GM19238 (cell line): ENCODE measurements around the gene KRT36.

ENCODE experiments used
- DNase-seq: peaks from one replicate; pipeline ENCODE4 v3.0.0; 2011; ENCODE audit warnings: low spot score; ENCODE audit not compliant: insufficient read length

Gene KRT36

GRCh38 chr17:41522301-41523224, 32.9 kb upstream of the KRT36 start:
- no peak for DNase-seq

GRCh38 chr17:41521574-41522261, 32.0 kb upstream of the KRT36 start:
- no peak for DNase-seq

- no peak for DNase-seq
These were observed 31.3 kb upstream of the KRT36 start for GRCh38 chr17:41520821-41521521.

- no peak for DNase-seq
These were observed 30.0 kb upstream of the KRT36 start for GRCh38 chr17:41519501-41520224.

GRCh38 chr17:41518789-41519449, 29.2 kb upstream of the KRT36 start, which contains the start of gene KRT15:
TSS of gene KRT15 (minus strand) at chr17:41518890. CDS start at chr17:41518827, 63 bp downstream.
- no peak for DNase-seq

GRCh38 chr17:41518031-41518430, 28.3 kb upstream of the KRT36 start:
- no peak for DNase-seq

GRCh38 chr17:41516830-41517283, 27.1 kb upstream of the KRT36 start:
- DNase-seq, result no peak

GRCh38 chr17:41516147-41516829, 26.6 kb upstream of the KRT36 start:
- no peak for DNase-seq

GRCh38 chr17:41513168-41513547, 23.4 kb upstream of the KRT36 start:
- DNase-seq, result no peak

- no peak for DNase-seq
These were observed 22.9 kb upstream of the KRT36 start for GRCh38 chr17:41512546-41513167.

GRCh38 chr17:41511716-41512115, 22.0 kb upstream of the KRT36 start:
- no peak for DNase-seq

- no peak for DNase-seq
These were observed 21.4 kb upstream of the KRT36 start for GRCh38 chr17:41511116-41511515.

GRCh38 chr17:41510251-41511065, 20.7 kb upstream of the KRT36 start:
- DNase-seq, result no peak

- no peak for DNase-seq
These were observed 17.7 kb upstream of the KRT36 start for GRCh38 chr17:41507315-41507880.

- DNase-seq, result no peak
These were observed 16.4 kb upstream of the KRT36 start for GRCh38 chr17:41505809-41506767.

- no peak for DNase-seq
These were observed 15.5 kb upstream of the KRT36 start, which contains the start of gene KRT13 for GRCh38 chr17:41505007-41505808. TSS of gene KRT13 (minus strand) at chr17:41505612. CDS start at chr17:41505550, 62 bp downstream.
